ENCODE results near the gene WDR74. TPM values are rescaled to one million over a fixed set of nuclear protein-coding genes. Genes with fewer than 3 reads are reported as not detected.
A peak's percentile ranks its signal among the peaks of the same experiment; 100 is the strongest.

Gene WDR74
- total and polyA plus RNA-seq, 2 of the 13 experiments (the other 11 are each of a cell fraction or from before 2014, with no cell fraction given), result 77.0 to 83.3 TPM

- TF ChIP-seq ZBTB43 (CRISPR knock-in tag; conservative IDR thresholded peaks at IDR 0.05) (no peak), LBX2 (CRISPR knock-in tag; IDR thresholded peaks at IDR 0.05; ENCODE audit: borderline replicate concordance) (no peak), SNAI1 (CRISPR knock-in tag; IDR thresholded peaks at IDR 0.05; ENCODE audit: borderline replicate concordance) (0 out of 2 replicates have a peak, but pooled peaks have one; percentile 39), CCDC6 (CRISPR knock-in tag; IDR thresholded peaks at IDR 0.05) (no peak), ATF6 (CRISPR knock-in tag; conservative IDR thresholded peaks at IDR 0.05) (no peak), ELF4 (CRISPR knock-in tag; IDR thresholded peaks at IDR 0.05; ENCODE audit: borderline replicate concordance) (0 out of 2 replicates have a peak, but pooled peaks have one; percentile 23), PHF8 (CRISPR knock-in tag; IDR thresholded peaks at IDR 0.05) (no peak), ERF (CRISPR knock-in tag; IDR thresholded peaks at IDR 0.05) (no peak; the same call in 1 of the 2 replicates), SRF (IDR thresholded peaks at IDR 0.05; ENCODE audit: low read depth, low read length) (no peak), ATF4 (CRISPR knock-in tag; IDR thresholded peaks at IDR 0.05) (no peak), BRCA1 (CRISPR knock-in tag; IDR thresholded peaks at IDR 0.05) (no peak), ZHX1 (CRISPR knock-in tag; IDR thresholded peaks at IDR 0.05; ENCODE audit: low read depth) (no peak), ZNF276 (CRISPR knock-in tag; IDR thresholded peaks at IDR 0.05; ENCODE audit: low read depth) (peak; percentile 100), HNRNPL (IDR thresholded peaks at IDR 0.05; ENCODE audit: low read depth, low read length) (no peak), FIP1L1 (IDR thresholded peaks at IDR 0.05; ENCODE audit: borderline replicate concordance, insufficient read depth, low read depth, low read length) (no peak), MTF1 (CRISPR knock-in tag; IDR thresholded peaks at IDR 0.05) (no peak), GATA4 (IDR thresholded peaks at IDR 0.05; ENCODE audit: borderline replicate concordance, low read depth) (no peak), ZNF367 (CRISPR knock-in tag; IDR thresholded peaks at IDR 0.05; ENCODE audit: borderline replicate concordance) (no peak), CREB1 (IDR thresholded peaks at IDR 0.05) (no peak), CREB1 (CRISPR knock-in tag; IDR thresholded peaks at IDR 0.05) (no peak), ZNF331 (CRISPR knock-in tag; IDR thresholded peaks at IDR 0.05) (no peak)
Observed at GRCh38 chr11:62880231-62880802, 40.9 kb upstream of the WDR74 start (continued).

Data from HepG2 (cell line).